Mesenchymal stem cell (in vitro differentiated cells and primary cell): Measurements from ENCODE around the gene PRKAA2.

Experiments used
- DNase-seq: peaks from one replicate; pipeline ENCODE4 v3.0.0-alpha.2; 2013
- H2AFZ ChIP-seq: one replicate; pipeline ENCODE4 v1.6.1; 2013; ENCODE audit warnings: low read depth, mild to moderate bottlenecking, control low read depth, inconsistent platforms, low read length, moderate library complexity
- H2AK5ac ChIP-seq: 2 replicates; pipeline ENCODE4 v1.6.1; 2013; ENCODE audit warnings: low read length, moderate library complexity, mild to moderate bottlenecking, inconsistent platforms; ENCODE audit not compliant: severe bottlenecking
- H2BK120ac ChIP-seq: one replicate; pipeline ENCODE4 v1.6.1; 2013; ENCODE audit warnings: low read depth, mild to moderate bottlenecking, inconsistent platforms, low read length, moderate library complexity
- H2BK12ac ChIP-seq, 2 experiments: one replicate each; pipeline ENCODE4 v1.6.1; 2013; ENCODE audit warnings: inconsistent platforms in 2 of 2, low read length in 2 of 2, mild to moderate bottlenecking in 2 of 2, moderate library complexity in 2 of 2, control low read depth in 1 of 2
- H2BK15ac ChIP-seq: one replicate; pipeline ENCODE4 v1.6.1; 2013; ENCODE audit warnings: mild to moderate bottlenecking, low read depth, inconsistent platforms; ENCODE audit not compliant: poor library complexity, severe bottlenecking
- H2BK5ac ChIP-seq: 2 replicates; pipeline ENCODE4 v1.6.1; 2013; ENCODE audit warnings: low read depth, mild to moderate bottlenecking, low read length, control low read depth, inconsistent platforms; ENCODE audit not compliant: poor library complexity, severe bottlenecking
- H3K14ac ChIP-seq, 2 experiments: one replicate each; pipeline ENCODE4 v1.6.1; 2013; ENCODE audit warnings: inconsistent platforms in 2 of 2, low read length in 2 of 2, control low read depth in 1 of 2, mild to moderate bottlenecking in 1 of 2, moderate library complexity in 1 of 2
- H3K18ac ChIP-seq, 2 experiments: one replicate each; pipeline ENCODE4 v1.6.1; 2013; ENCODE audit warnings: inconsistent platforms in 2 of 2, low read length in 2 of 2, control low read depth in 1 of 2, low read depth in 1 of 2, mild to moderate bottlenecking in 1 of 2
- H3K23ac ChIP-seq, 2 experiments: one replicate each; pipeline ENCODE4 v1.6.1; 2013; ENCODE audit warnings: inconsistent platforms in 2 of 2, low read length in 2 of 2, mild to moderate bottlenecking in 2 of 2, moderate library complexity in 2 of 2, control low read depth in 1 of 2
- H3K27ac ChIP-seq: 2 replicates; pipeline ENCODE4 v1.5.1; 2013; ENCODE audit warnings: mild to moderate bottlenecking, moderate library complexity, low read length, control low read depth, inconsistent platforms; ENCODE audit not compliant: poor library complexity, severe bottlenecking
- H3K27me3 ChIP-seq, 2 experiments: 2 replicates each; pipeline versions ENCODE4 v1.6.1 to v1.7.0; 2013; ENCODE audit warnings: low read length in 2 of 2, mild to moderate bottlenecking in 2 of 2, moderate library complexity in 2 of 2, control low read depth in 1 of 2, inconsistent platforms in 1 of 2; ENCODE audit not compliant: control insufficient read depth in 1 of 2, insufficient read depth in 1 of 2
- H3K36me3 ChIP-seq, 2 experiments: 2 replicates each; pipeline versions ENCODE4 v1.6.1 to v1.7.0; 2013; ENCODE audit warnings: low read length in 2 of 2, control low read depth in 1 of 2, inconsistent platforms in 1 of 2, low read depth in 1 of 2, mild to moderate bottlenecking in 1 of 2; ENCODE audit not compliant: insufficient read depth in 2 of 2, control insufficient read depth in 1 of 2
- H3K4ac ChIP-seq, 2 experiments: one replicate each; pipeline ENCODE4 v1.6.1; 2013; ENCODE audit warnings: inconsistent platforms in 2 of 2, low read length in 2 of 2, mild to moderate bottlenecking in 2 of 2, moderate library complexity in 2 of 2, control low read depth in 1 of 2, low read depth in 1 of 2
- H3K4me1 ChIP-seq: 2 replicates; pipeline ENCODE4 v1.6.1; 2013; ENCODE audit warnings: low read depth, low read length, control low read depth; ENCODE audit not compliant: control insufficient read depth, insufficient read depth
- H3K4me2 ChIP-seq: 2 replicates; pipeline ENCODE4 v1.6.1; 2013; ENCODE audit warnings: low read length, mild to moderate bottlenecking, inconsistent platforms; ENCODE audit not compliant: poor library complexity, severe bottlenecking
- H3K4me3 ChIP-seq, 2 experiments: 2 replicates each; pipeline versions ENCODE4 v1.5.1 to v1.7.0; 2013; ENCODE audit warnings: low read length in 2 of 2, mild to moderate bottlenecking in 2 of 2, control low read depth in 1 of 2, low read depth in 1 of 2; ENCODE audit not compliant: insufficient read depth in 1 of 2
- H3K79me1 ChIP-seq: replicated peaks from 2 replicates; pipeline ENCODE4 v1.6.1; 2013; ENCODE audit warnings: mild to moderate bottlenecking, control low read depth, low read length, inconsistent platforms; ENCODE audit not compliant: poor library complexity, severe bottlenecking
- H3K9ac ChIP-seq: 2 replicates; pipeline ENCODE4 v1.7.0; 2013; ENCODE audit warnings: mild to moderate bottlenecking, low read length, moderate library complexity
- H3K9me3 ChIP-seq: 2 replicates; pipeline ENCODE4 v1.7.0; 2013; ENCODE audit warnings: mild to moderate bottlenecking, low read length; ENCODE audit not compliant: control insufficient read depth
- H4K8ac ChIP-seq: one replicate; pipeline ENCODE4 v1.6.1; 2013; ENCODE audit warnings: inconsistent platforms, mild to moderate bottlenecking, low read length, moderate library complexity
- H4K91ac ChIP-seq: one replicate; pipeline ENCODE4 v1.6.1; 2013; ENCODE audit warnings: mild to moderate bottlenecking, low read length, inconsistent platforms
- WGBS: methylation state at CpG from one replicate; pipeline ENCODE4 v1.1.7; 2013; ENCODE audit warnings: mixed read lengths; 5-methylcytosine and 5-hydroxymethylcytosine counted together

The PRKAA2 gene

DNA sequence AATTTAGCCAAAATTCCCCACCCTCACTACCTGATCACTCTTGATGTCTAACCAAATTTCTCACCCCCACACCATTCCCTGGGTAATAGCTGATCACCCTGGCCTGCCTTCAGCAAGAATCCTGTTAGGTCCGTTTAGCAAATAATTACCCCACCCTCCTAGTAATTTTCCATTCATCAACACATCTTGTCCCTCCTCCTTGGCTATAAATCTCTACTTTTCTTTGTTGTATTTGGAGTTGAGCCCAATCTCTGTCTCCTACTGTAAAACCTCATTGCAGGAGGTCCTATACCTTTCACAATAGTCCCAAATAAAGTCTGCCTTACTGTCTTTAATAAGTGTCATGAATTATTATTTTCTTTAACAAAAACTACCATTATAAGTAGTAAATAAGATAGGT is 6.9 kb upstream of the PRKAA2 start:
- H3K79me1 ChIP-seq, result no peaks in the 10 kb centered on the region
- no peak overlapping the region for H2BK120ac ChIP-seq
- no peak overlapping the region for H3K9ac ChIP-seq
- no peak overlapping the region for H3K4ac ChIP-seq
- H2AFZ ChIP-seq, result no peak overlapping the region
- no peaks in the 10 kb centered on the region for H3K9me3 ChIP-seq
- H2BK15ac ChIP-seq, result no peak overlapping the region
- WGBS, result 91% methylated on average over 1 of the region's 1 CpG
- H4K91ac ChIP-seq, result no peak overlapping the region
- no peak overlapping the region for H2BK5ac ChIP-seq
- H4K8ac ChIP-seq, result no peak overlapping the region
- H3K4me1 ChIP-seq, result no peaks in the 10 kb centered on the region
- H3K4me3 ChIP-seq, result no peak overlapping the region
- no peaks in the 10 kb centered on the region for H3K27me3 ChIP-seq
- no peak overlapping the region for H3K14ac ChIP-seq
- no peaks in the 10 kb centered on the region for H3K36me3 ChIP-seq
- no peak overlapping the region for H2AK5ac ChIP-seq
- no peak overlapping the region for H3K4me2 ChIP-seq
- no peak for DNase-seq
- no peak overlapping the region for H3K27ac ChIP-seq
- H3K23ac ChIP-seq, result no peak overlapping the region
- no peak overlapping the region for H3K18ac ChIP-seq
- H2BK12ac ChIP-seq, result no peak overlapping the region

DNA sequence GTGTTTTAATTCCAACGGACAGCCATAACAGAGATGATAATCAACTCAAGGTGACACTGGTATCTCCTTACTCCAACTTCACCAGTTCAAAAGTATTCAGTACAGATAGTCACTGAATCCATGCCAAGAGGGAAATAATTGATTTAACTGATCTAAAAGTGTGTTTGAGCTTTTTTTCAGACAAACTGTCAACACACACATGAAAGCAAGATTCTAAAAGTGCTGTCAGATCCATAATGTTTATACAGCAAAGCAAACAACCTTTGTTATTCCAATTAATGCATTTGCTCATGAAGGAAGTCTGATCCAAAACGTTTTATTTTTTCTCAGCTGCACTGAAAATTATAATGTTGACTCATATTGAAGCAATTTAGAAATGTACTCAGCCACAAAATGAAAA is 5.9 kb upstream of the PRKAA2 start:
- Histone ChIP-seq H2BK120ac (no peak overlapping the region), H3K4ac (no peak overlapping the region), H3K9ac (no peak overlapping the region), H3K14ac (no peak overlapping the region), H3K4me2 (no peak overlapping the region), H2BK15ac (no peak overlapping the region), H2AFZ (no peak overlapping the region), H4K91ac (no peak overlapping the region), H3K27me3 (no peaks in the 10 kb centered on the region), H3K27ac (no peak overlapping the region), H3K79me1 (no peaks in the 10 kb centered on the region), H3K18ac (no peak overlapping the region), H2BK5ac (no peak overlapping the region), H3K9me3 (no peaks in the 10 kb centered on the region), H3K4me1 (no peaks in the 10 kb centered on the region), H4K8ac (no peak overlapping the region), H2BK12ac (no peak overlapping the region), H3K36me3 (no peaks in the 10 kb centered on the region), H2AK5ac (no peak overlapping the region), H3K23ac (no peak overlapping the region), H3K4me3 (no peak overlapping the region)
- WGBS, result no CpG with 5 or more reads among the region's 2 CpGs
- no peak for DNase-seq

DNA sequence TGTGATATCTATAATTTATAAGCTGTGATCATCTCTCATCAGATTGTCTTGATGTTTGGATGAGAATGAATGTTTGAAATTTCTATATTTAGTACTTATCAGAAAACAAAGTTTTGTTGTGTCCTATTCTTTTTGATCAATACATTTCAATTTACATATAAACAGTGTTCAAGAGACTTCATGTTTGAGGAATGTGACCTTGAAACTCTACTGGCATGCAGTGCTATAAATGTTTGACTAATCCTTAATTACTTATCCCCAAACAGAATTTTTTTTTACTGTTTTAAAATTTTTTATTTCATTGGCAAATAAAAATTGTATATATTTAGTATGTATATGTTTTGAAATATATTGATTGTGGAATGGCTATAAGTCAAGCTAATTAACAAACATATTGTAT is 1.5 kb upstream of the PRKAA2 start:
- no peak overlapping the region for H4K91ac ChIP-seq
- no peak for DNase-seq
- no peak overlapping the region for H3K14ac ChIP-seq
- H2AFZ ChIP-seq, result no peak overlapping the region
- H2AK5ac ChIP-seq, result no peak overlapping the region
- H2BK120ac ChIP-seq, result no peak overlapping the region
- no peaks in the 10 kb centered on the region for H3K4me1 ChIP-seq
- H3K4ac ChIP-seq, result no peak overlapping the region
- H3K9ac ChIP-seq, result no peak overlapping the region
- no peaks in the 10 kb centered on the region for H3K36me3 ChIP-seq
- H3K27me3 ChIP-seq, result no peaks in the 10 kb centered on the region
- H2BK12ac ChIP-seq, result no peak overlapping the region
- H3K27ac ChIP-seq, result peak overlapping the region; percentile 71
- H3K9me3 ChIP-seq, result no peaks in the 10 kb centered on the region
- H2BK15ac ChIP-seq, result no peak overlapping the region
- no peak overlapping the region for H3K23ac ChIP-seq
- no peak overlapping the region for H3K4me3 ChIP-seq
- H3K4me2 ChIP-seq, result no peak overlapping the region
- H3K18ac ChIP-seq, result no peak overlapping the region
- H2BK5ac ChIP-seq, result no peak overlapping the region
- no peak overlapping the region for H4K8ac ChIP-seq
- H3K79me1 ChIP-seq, result peaks cover 1% of the 10 kb centered on the region

DNA sequence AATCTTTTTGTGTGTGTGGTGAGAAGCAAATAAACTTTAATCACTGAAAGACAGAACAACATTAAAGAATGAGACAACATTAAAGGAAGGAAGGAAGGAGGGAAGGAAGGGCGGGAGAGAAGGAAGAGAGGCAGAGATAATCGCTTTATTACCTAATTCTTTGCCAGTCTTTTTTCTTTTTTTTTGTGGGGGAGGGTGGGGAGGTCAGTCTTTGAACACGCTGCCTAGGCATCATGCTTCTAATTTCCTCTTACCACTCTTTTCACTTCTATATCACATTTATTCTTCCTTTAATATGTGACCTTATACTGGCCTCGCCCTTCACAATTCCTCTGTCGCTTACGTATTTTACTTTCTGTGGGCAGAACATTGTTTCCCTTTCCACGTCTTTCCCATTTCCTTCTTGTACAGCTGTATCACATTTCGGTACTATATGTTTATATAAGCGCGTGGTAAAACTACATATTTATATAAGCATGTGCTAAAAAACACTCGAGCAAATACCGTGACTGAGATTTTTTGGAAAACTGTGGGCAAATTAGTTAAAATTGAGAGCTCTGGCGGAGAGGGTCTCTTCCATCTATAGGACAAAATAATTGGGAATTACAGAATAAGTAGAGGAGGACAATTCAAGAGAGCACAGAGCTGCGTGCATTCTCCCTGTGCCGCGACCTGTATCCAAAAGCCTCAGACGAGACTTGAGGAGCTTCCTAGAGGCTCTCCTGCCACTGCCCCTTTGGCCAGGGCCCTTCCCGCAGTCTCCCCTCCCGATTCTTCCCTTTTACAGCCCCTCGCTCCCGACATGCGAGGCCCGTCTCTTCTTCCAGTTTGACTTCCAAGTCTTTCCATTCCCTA is 823 bp upstream of the PRKAA2 start:
- Histone ChIP-seq H3K27me3 (no peaks in the 10 kb centered on the region), H2BK15ac (no peak overlapping the region), H3K4me3 (peak overlapping the region; percentile 79 to 91), H2BK120ac (no peak overlapping the region), H3K36me3 (no peaks in the 10 kb centered on the region), H3K9ac (peak overlapping the region; percentile 81), H3K4ac (no peak overlapping the region), H3K79me1 (peaks cover 1% of the 10 kb centered on the region), H3K4me2 (peak overlapping the region; percentile 66), H2BK5ac (peak overlapping the region; percentile 57), H4K8ac (no peak overlapping the region), H2AFZ (peak overlapping the region; percentile 80), H3K27ac (peak overlapping the region; percentile 71), H3K9me3 (no peaks in the 10 kb centered on the region), H3K14ac (no peak overlapping the region), H3K4me1 (no peaks in the 10 kb centered on the region), H3K18ac (peak overlapping the region in 1 of 2 experiments; percentile 62), H2AK5ac (no peak overlapping the region), H2BK12ac (peak overlapping the region in 1 of 2 experiments; percentile 71), H4K91ac (no peak overlapping the region), H3K23ac (peak overlapping the region in 1 of 2 experiments; percentile 72)
- 7% methylated on average over 17 of the region's 23 CpGs for WGBS
- peak; percentile 60 for DNase-seq
